GM08714 (cell line): ENCODE data around the gene CKMT2.
"Not testable (repeated sequence)": the region's sequence is repeated elsewhere in the genome, so short reads cannot be mapped to it uniquely, and the experiment has no call there.

Experiments used
- H3K4me3 ChIP-seq: fragments of 200-500 bp; sonication (Bioruptor generic); 2 replicates; pipeline ENCODE4 v1.5.1; 2014; ENCODE audit warnings: mild to moderate bottlenecking, low read length, inconsistent platforms
- ZNF274 ChIP-seq: IDR thresholded peaks from 2 replicates; pipeline ENCODE4 v1.6.1; 2012; ENCODE audit warnings: mild to moderate bottlenecking, low read depth, low read length

Gene CKMT2

GRCh38 chr5:81251922-81252321, 18.8 kb downstream of the CKMT2 start:
- TF ChIP-seq ZNF274, result no peak

DNA sequence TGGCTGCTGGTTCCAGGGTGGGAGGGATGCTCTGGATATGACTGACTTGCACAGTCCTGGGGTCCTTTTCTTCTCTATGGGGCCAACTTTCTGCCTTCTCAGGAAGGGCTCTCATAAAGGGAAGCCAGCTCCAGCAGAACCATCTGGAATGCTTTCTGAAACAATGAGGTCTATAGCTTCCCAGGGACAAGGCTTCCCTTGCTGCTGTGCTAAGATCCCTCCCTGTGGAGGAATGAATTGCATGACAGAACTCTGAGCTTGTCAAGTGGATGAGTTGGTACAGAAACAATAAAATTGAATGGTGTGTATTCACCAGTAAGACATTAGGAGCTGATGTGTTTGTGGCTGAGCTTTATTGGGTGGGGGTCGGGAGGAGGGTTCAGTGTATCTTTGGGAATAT, 19.8 kb downstream of the CKMT2 start:
- H3K4me3 ChIP-seq, result no peak overlapping the region

More at GRCh38 chr5:81251922-81252321, 18.8 kb downstream of the CKMT2 start:
- H3K4me3 ChIP-seq, result no peak overlapping the region

GRCh38 chr5:81253875-81254274, 20.8 kb downstream of the CKMT2 start:
- no peak for TF ChIP-seq ZNF274

More for the DNA sequence above, 19.8 kb downstream of the CKMT2 start:
- no peak for TF ChIP-seq ZNF274

DNA sequence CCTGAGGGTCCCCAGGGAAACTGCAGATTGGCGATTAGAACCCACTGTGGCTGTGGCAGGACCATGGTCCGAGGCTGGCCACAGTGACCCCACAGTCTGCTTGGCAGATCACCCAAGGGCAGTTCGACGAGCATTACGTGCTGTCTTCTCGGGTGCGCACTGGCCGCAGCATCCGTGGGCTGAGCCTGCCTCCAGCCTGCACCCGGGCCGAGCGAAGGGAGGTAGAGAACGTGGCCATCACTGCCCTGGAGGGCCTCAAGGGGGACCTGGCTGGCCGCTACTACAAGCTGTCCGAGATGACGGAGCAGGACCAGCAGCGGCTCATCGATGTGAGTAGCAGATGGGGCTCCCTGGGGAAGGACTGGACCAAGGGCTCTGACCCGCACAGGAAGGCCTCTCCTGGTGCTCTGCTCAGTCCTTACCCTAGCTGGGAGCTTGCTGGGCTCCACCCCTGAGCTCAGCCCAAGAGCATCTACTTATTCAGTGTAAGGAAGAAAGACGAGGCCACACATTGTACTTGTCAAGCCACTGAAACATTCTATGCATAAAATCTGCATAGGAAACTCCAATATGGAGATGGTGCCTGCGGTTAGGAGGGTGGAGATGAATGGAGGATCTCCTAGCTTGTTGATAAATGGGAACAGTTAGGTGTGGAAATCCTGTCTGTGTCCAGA, 21.9 kb downstream of the CKMT2 start:
- TF ChIP-seq ZNF274, result no peak
- no peak overlapping the region for H3K4me3 ChIP-seq

More at GRCh38 chr5:81253875-81254274, 20.8 kb downstream of the CKMT2 start:
- no peak overlapping the region for H3K4me3 ChIP-seq

- no peak for TF ChIP-seq ZNF274
- H3K4me3 ChIP-seq, result no peak overlapping the region
These were observed 23.6 kb downstream of the CKMT2 start for GRCh38 chr5:81256766-81257165.

DNA sequence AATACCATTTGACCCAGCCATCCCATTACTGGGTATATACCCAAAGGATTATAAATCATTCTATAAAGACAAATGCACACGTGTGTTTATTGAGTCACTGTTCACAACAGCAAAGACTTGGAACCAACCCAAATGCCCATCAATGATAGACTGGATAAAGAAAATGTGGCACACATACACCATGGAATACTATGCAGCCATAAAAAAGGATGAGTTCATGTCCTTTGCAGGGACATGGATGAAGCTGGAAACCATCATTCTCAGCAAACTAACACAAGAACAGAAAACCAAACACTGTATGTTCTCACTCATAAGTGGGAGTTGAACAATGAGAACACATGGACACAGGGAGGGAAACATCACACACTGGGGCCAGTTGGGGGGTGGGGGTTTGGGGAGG, 29.7 kb downstream of the CKMT2 start:
- H3K4me3 ChIP-seq, result not testable (repeated sequence)

DNA sequence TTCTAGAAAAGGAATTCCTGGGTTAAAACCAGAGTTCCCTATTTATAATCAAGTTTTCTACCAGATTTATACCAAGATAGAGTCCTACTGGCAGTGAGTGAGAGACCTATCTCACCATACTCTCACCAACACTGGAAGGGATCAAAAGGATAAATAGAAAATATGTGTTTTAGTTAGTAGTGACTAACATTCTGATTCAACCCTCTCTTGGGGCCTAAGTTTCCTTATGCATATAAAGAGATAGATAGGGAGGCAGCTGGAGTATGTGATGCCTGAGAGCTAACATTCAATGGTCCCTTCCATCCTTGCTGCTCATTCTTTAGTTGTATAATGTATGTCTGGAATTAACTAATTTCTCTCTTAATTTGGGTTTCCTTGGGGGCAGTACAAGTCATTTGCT, 32.0 kb downstream of the CKMT2 start:
- H3K4me3 ChIP-seq, result no peak overlapping the region
- no peak for TF ChIP-seq ZNF274

GRCh38 chr5:81268521-81269196, 35.5 kb downstream of the CKMT2 start:
- no peak for TF ChIP-seq ZNF274

GRCh38 chr5:81269751-81270393, 36.8 kb downstream of the CKMT2 start:
- TF ChIP-seq ZNF274, result no peak
- no peak overlapping the region for H3K4me3 ChIP-seq

More at GRCh38 chr5:81268521-81269196, 35.5 kb downstream of the CKMT2 start:
- no peak overlapping the region for H3K4me3 ChIP-seq

GRCh38 chr5:81270394-81271027, 37.4 kb downstream of the CKMT2 start:
- H3K4me3 ChIP-seq, result not testable (repeated sequence)

DNA sequence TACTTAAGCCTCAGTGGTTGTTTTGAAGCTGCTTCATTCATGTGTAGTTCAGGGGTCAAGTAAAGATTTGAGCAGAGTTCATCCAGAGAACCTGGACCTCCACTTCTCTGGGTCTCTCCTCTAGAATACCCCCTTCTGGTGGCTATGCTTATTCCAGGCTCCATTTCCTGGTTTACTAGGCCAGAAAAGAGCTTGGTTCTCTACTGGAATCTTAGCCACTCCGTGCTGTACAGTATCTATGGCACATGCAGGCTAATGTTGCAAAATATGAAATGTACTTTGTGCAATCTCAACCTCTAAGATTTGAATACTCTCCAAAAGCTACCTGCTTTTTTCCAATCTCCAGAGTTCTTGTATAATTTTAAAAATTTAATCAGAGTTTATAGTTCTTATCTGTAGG, 50.9 kb downstream of the CKMT2 start:
- no peak for TF ChIP-seq ZNF274
- no peak overlapping the region for H3K4me3 ChIP-seq

DNA sequence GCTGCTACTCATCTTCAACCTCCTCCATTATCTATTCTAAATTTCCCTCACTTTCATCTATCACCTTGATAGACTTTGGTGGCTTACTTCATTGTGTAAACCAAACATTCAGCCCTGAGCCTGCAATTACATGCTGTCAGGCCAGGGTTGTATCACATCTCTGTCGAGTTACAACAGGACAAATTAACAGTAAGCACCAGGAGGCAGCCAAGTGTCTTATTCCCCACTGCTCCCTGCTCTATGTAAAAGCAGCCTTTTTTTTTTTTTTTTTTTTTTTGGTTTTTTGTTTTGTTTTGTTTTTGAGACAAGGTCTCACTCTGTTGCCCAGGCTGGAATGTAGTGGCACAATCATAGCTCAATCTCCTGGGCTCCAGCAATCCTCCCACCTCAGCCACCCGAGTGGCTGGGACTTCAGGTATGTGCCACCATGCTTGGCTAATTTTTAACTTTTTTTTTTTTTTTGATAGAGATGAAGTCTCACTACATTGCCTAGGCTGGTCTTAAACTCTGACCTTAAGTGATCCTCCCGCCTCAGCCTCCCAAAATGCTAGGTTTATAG, 53.0 kb downstream of the CKMT2 start:
- no peak overlapping the region for H3K4me3 ChIP-seq
- no peak for TF ChIP-seq ZNF274

GRCh38 chr5:81288021-81288433, 54.9 kb downstream of the CKMT2 start:
- no peak overlapping the region for H3K4me3 ChIP-seq
- no peak for TF ChIP-seq ZNF274

- TF ChIP-seq ZNF274, result no peak
- no peak overlapping the region for H3K4me3 ChIP-seq
These were observed 57.0 kb downstream of the CKMT2 start for GRCh38 chr5:81290146-81290545.
